Caco-2 (cell line): ENCODE data around the gene CAPN12. TPM values are rescaled to one million over a fixed set of nuclear protein-coding genes. Genes with fewer than 3 reads are reported as not detected.

Experiments used
- BruUV-seq: library from RNA; stranded (reverse); fragments of 400-500 nt; replicated peaks from 2 replicates; lab custom pipeline; 2021; lab: Mats Ljungman, UMichigan
- CTCF ChIA-PET: fragments of 300-600 bp; sonication (Branson Sonifier 250); formaldehyde crosslinking; loops from one replicate; lab custom pipeline; 2022; ENCODE audit warnings: antibody characterized with exemption; lab: Charles Lee
- POLR2A ChIA-PET: fragments of 300-600 bp; sonication (Branson Sonifier 250); formaldehyde crosslinking; loops from one replicate; lab custom pipeline; 2022; ENCODE audit warnings: antibody characterized with exemption; lab: Charles Lee
- DNase-seq, 2 experiments: peaks; one replicate each; pipeline versions ENCODE4 v3.0.0 to v3.0.0-alpha.2; 2020 to 2022
- H3K27me3 ChIP-seq: replicated peaks from 2 replicates; pipeline ENCODE4 v1.6.0; 2011; ENCODE audit warnings: low read length; ENCODE audit not compliant: control insufficient read depth, insufficient read depth
- H3K36me3 ChIP-seq: 2 replicates; pipeline ENCODE4 v1.5.1; 2011; ENCODE audit warnings: low read length; ENCODE audit not compliant: control insufficient read depth, insufficient read depth
- H3K4me1 ChIP-seq: fragments of 250-450 bp; sonication (Bioruptor Pico); 2 replicates; pipeline ENCODE4 v1.5.1; 2020; ENCODE audit warnings: mild to moderate bottlenecking
- H3K4me3 ChIP-seq: 2 replicates; pipeline ENCODE4 v1.5.1; 2011; ENCODE audit warnings: low read depth, mild to moderate bottlenecking, control low read depth, low read length
- H3K9me3 ChIP-seq: fragments of 250-450 bp; sonication (Bioruptor Pico); 2 replicates; pipeline ENCODE4 v1.5.1; 2020; ENCODE audit warnings: mild to moderate bottlenecking, moderate library complexity
- H3K27ac Mint-ChIP-seq: one replicate; pipeline ENCODE4 v1.8.0; 2022; ENCODE audit warnings: mixed read lengths; ENCODE audit not compliant: unreplicated experiment
- H3K27me3 Mint-ChIP-seq: one replicate; pipeline ENCODE4 v1.8.0; 2022; ENCODE audit warnings: mixed read lengths; ENCODE audit not compliant: insufficient read depth, unreplicated experiment
- H3K36me3 Mint-ChIP-seq: one replicate; pipeline ENCODE4 v1.8.0; 2022; ENCODE audit warnings: mild to moderate bottlenecking, mixed read lengths; ENCODE audit not compliant: insufficient read depth, unreplicated experiment
- H3K4me1 Mint-ChIP-seq: one replicate; pipeline ENCODE4 v1.8.0; 2022; ENCODE audit warnings: low read depth, mixed read lengths; ENCODE audit not compliant: unreplicated experiment
- H3K4me3 Mint-ChIP-seq: one replicate; pipeline ENCODE4 v1.8.0; 2022; ENCODE audit warnings: mild to moderate bottlenecking, moderate library complexity, mixed read lengths; ENCODE audit not compliant: unreplicated experiment
- H3K9me3 Mint-ChIP-seq: one replicate; pipeline ENCODE4 v1.8.0; 2022; ENCODE audit warnings: mixed read lengths; ENCODE audit not compliant: unreplicated experiment
- intact Hi-C: fragments of 100-400 bp; cut with micrococcal nuclease; formaldehyde crosslinking; loops from one replicate; pipeline ENCODE4 v1.10.0; 2022; ENCODE audit not compliant: unreplicated experiment
- total RNA-seq: library from RNA; stranded (reverse); gene quantifications from 2 replicates; pipeline ENCODE4 v1.2.3, GENCODE V29; 2022
- TF ChIP-seq, protein P1 (sequence below), 2 experiments: fragments of 200-600 bp in 1 of 2; IDR thresholded peaks; 1 replicate in 1 of 2; 2 replicates in 1 of 2; pipeline versions ENCODE4 v1.5.1 to v1.8.0; 2011 to 2022; ENCODE audit warnings: antibody characterized with exemption in 1 of 2, control low read depth in 1 of 2, inconsistent platforms in 1 of 2, low read depth in 1 of 2, low read length in 1 of 2, mild to moderate bottlenecking in 1 of 2, moderate library complexity in 1 of 2; ENCODE audit not compliant: insufficient read depth in 1 of 2, severe bottlenecking in 1 of 2, unreplicated experiment in 1 of 2

CAPN12 gene
- total RNA-seq, 1 experiment from 2014 or later: 8.8 TPM

DNA sequence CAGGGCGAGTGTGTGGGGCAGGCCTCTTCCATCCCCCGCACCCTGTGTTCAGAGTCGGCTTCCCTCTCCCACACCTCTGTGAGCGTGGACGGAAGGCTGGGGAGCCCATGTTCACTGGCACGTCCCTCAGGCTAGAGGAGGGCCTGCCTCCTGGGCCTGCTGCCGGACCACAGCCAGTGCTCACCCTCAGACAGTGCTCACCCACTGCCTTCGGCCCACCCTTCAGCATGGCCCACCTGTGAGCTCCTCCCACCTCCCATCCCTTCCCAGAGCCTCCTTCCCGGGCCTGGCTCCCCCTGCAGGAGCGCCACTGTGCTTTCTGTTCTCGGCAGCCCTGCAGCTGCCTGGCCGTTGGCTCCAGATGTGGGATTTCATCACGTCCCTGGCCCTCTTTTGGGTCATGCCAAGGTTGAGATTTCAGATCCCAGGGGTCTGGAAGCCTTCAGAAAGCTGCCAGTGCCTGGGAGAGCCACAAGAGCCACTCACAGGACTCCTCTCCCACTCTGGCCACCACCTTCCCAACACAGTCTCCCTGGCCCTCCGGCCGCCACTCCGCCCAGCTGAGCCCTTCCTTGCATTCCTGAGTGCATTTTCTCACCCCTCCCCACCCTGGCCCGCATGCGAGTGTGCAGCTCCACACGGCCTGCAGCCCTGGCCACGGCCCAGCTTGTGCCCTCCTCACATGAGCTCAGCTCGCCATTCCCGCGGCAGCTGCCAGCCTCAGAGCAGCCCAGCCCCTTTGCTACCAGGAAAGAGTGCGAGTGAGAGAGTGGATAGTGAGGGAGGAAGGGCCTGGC lies 25.3 kb downstream of the CAPN12 start:
- intact Hi-C loops: loop anchor here (2.0 kb wide), 1 partner anchor 18 kb away; no protein-coding TSS in a partner anchor
- TF ChIP-seq, protein P1, sequence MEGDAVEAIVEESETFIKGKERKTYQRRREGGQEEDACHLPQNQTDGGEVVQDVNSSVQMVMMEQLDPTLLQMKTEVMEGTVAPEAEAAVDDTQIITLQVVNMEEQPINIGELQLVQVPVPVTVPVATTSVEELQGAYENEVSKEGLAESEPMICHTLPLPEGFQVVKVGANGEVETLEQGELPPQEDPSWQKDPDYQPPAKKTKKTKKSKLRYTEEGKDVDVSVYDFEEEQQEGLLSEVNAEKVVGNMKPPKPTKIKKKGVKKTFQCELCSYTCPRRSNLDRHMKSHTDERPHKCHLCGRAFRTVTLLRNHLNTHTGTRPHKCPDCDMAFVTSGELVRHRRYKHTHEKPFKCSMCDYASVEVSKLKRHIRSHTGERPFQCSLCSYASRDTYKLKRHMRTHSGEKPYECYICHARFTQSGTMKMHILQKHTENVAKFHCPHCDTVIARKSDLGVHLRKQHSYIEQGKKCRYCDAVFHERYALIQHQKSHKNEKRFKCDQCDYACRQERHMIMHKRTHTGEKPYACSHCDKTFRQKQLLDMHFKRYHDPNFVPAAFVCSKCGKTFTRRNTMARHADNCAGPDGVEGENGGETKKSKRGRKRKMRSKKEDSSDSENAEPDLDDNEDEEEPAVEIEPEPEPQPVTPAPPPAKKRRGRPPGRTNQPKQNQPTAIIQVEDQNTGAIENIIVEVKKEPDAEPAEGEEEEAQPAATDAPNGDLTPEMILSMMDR (IDR thresholded peaks at IDR 0.05; ENCODE audit: insufficient read depth in 1 of 2, low read depth in 1 of 2, low read length in 1 of 2, severe bottlenecking in 1 of 2, unreplicated experiment in 1 of 2): peak in 1 of 2 experiments; percentile 44

DNA sequence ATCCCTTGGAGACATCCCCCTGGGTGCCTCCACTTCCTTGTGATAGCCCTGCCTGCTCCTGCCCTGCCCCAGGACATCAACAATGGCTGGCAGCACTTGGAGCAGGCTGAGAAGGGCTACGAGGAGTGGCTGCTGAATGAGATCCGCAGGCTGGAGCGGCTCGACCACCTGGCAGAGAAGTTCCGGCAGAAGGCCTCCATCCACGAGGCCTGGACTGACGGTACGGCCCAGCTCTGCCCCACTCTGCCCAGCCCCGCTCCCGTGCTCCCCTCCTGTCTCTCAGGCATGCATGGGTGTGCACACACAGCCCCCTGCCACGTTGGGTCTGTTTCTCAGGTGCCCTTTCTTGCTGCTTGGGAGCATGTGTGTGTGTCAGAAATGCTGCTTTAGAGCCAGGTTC lies 26.4 kb downstream of the CAPN12 start:
- H3K36me3 ChIP-seq: peaks cover 14% of the 10 kb centered on the region
- H3K27ac Mint-ChIP-seq: no peak overlapping the region

More for the DNA sequence above, 25.3 kb downstream of the CAPN12 start:
- H3K4me1 ChIP-seq: peaks cover 30% of the 10 kb centered on the region
- no peaks in the 10 kb centered on the region for H3K27me3 Mint-ChIP-seq
- peaks cover 100% of the 10 kb centered on the region for H3K36me3 Mint-ChIP-seq
- H3K4me3 Mint-ChIP-seq: peak overlapping the region; percentile 20
- no peak for DNase-seq
- BruUV-seq: no TSS peak
- H3K4me3 ChIP-seq: no peak overlapping the region
- H3K27ac Mint-ChIP-seq: peak overlapping the region; percentile 59
- H3K4me1 Mint-ChIP-seq: peaks cover 6% of the 10 kb centered on the region
- POLR2A ChIA-PET: no interaction called here
- H3K27me3 ChIP-seq: no peaks in the 10 kb centered on the region
- CTCF ChIA-PET: interaction anchor here (0.8 to 1.1 kb wide), 2 partner anchors 66 to 72 kb away, joined by 4 to 5 read pairs; partner anchors contain the start of gene ACTN4
- H3K36me3 ChIP-seq: peaks cover 14% of the 10 kb centered on the region
- no peaks in the 10 kb centered on the region for H3K9me3 ChIP-seq
- H3K9me3 Mint-ChIP-seq: no peaks in the 10 kb centered on the region

DNA sequence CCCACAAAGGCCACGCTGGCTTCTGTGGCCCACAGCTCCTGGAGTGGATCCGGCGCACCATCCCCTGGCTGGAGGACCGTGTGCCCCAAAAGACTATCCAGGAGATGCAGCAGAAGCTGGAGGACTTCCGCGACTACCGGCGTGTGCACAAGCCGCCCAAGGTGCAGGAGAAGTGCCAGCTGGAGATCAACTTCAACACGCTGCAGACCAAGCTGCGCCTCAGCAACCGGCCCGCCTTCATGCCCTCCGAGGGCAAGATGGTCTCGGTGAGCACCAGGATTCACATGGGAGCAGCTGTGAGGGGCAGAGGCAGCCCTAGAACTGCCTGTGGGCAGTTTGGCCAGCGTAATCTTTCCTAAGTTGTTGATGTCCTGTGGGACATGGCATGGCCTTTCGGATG lies 27.2 kb downstream of the CAPN12 start:
- ChIA-PET POLR2A (no interaction called here), CTCF (no interaction called here)
- Mint-ChIP-seq H3K4me1 (peaks cover 10% of the 10 kb centered on the region), H3K4me3 (no peak overlapping the region), H3K27me3 (no peaks in the 10 kb centered on the region), H3K36me3 (peaks cover 100% of the 10 kb centered on the region), H3K9me3 (no peaks in the 10 kb centered on the region), H3K27ac (no peak overlapping the region)
- Histone ChIP-seq H3K9me3 (no peaks in the 10 kb centered on the region), H3K27me3 (no peaks in the 10 kb centered on the region), H3K4me3 (no peak overlapping the region), H3K4me1 (peaks cover 25% of the 10 kb centered on the region), H3K36me3 (peaks cover 10% of the 10 kb centered on the region)
- DNase-seq: no peak
- TF ChIP-seq, protein P1 (IDR thresholded peaks at IDR 0.05; ENCODE audit: insufficient read depth in 1 of 2, low read depth in 1 of 2, low read length in 1 of 2, severe bottlenecking in 1 of 2, unreplicated experiment in 1 of 2): no peak
- intact Hi-C loops: no loop called here
- no TSS peak for BruUV-seq

More for the DNA sequence above, 26.4 kb downstream of the CAPN12 start:
- ChIA-PET POLR2A (no interaction called here), CTCF (no interaction called here)
- Histone ChIP-seq H3K9me3 (no peaks in the 10 kb centered on the region), H3K4me1 (peaks cover 30% of the 10 kb centered on the region), H3K27me3 (no peaks in the 10 kb centered on the region), H3K4me3 (no peak overlapping the region)
- H3K4me1 Mint-ChIP-seq: peaks cover 10% of the 10 kb centered on the region
- intact Hi-C loops: loop anchor here (2.0 kb wide), 1 partner anchor 17 kb away; no protein-coding TSS in a partner anchor
- no peaks in the 10 kb centered on the region for H3K9me3 Mint-ChIP-seq
- TF ChIP-seq, protein P1 (IDR thresholded peaks at IDR 0.05; ENCODE audit: insufficient read depth in 1 of 2, low read depth in 1 of 2, low read length in 1 of 2, severe bottlenecking in 1 of 2, unreplicated experiment in 1 of 2): no peak
- H3K36me3 Mint-ChIP-seq: peaks cover 100% of the 10 kb centered on the region
- no TSS peak for BruUV-seq
- DNase-seq: no peak
- H3K4me3 Mint-ChIP-seq: no peak overlapping the region
- H3K27me3 Mint-ChIP-seq: no peaks in the 10 kb centered on the region
